ENCODE results near the gene POLR2H.

Gene POLR2H

DNA sequence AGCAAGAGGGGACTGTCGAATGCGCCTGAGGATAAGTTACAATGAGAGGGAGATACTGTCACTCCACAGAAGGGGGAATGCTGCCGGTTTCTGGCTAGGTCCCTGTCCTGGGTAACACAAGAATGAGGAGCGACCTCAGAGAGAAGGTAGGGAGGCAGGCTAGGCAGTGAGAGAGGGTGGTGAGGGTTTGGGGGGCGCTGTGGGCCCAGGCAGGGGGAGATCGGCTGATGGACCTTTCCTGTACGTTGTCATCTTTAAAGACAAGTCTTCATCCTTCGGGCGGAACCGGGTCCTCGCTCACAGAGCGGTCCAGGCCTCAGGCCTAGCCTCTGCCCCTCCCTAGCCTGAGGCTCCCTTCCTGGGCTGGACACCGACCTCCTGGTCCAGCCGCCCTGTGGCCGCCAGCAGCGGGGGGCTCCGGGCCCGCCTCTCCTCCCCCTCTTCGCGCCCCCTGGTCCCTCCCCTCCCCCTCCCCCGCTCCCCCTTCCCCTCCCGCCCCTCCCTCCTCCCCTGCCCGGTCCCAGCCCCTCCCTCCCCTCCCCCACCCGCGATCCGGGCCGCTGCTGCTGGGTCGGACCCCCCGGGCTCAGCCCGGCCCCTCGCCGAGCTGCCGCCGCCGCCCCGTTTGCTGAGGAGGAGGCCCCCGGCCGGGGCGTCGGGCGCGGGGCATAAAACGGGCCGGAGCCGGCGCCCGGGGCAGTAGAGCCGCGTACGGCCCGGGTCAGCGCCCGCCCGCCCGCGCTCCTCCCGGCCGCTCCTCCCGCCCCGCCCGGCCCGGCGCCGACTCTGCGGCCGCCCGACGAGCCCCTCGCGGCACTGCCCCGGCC, 18.1 kb downstream of the POLR2H start, which contains the start of gene CHRD:
TSS of gene CHRD (plus strand) at position 697 of the 827 bp plus-strand sequence. CDS start 265 bp downstream, outside the sequence.
- Histone ChIP-seq H3K9ac (ENCODE audit: low read depth in 1 of 2, low read length in 2 of 2) (no peak within 1 kb of the TSS), H3K27me3 (ENCODE audit: control insufficient read depth in 1 of 2, insufficient read depth in 2 of 2, low read length in 2 of 2) (peaks cover 53 to 60% of the 10 kb centered on the region in 2 donors), H3K27ac (ENCODE audit: low read depth, low read length) (no peak within 1 kb of the TSS), H3K36me3 (ENCODE audit: control insufficient read depth in 1 of 2, insufficient read depth in 2 of 2, low read length in 2 of 2) (no peaks in the 10 kb centered on the region), H3K9me3 (ENCODE audit: control insufficient read depth in 1 of 2, low read length in 2 of 2) (no peaks in the 10 kb centered on the region), H3K4me3 (ENCODE audit: low read depth in 1 of 2, low read length in 2 of 2) (peak within 1 kb of the TSS; percentile 29 to 53), H3K4me1 (ENCODE audit: control insufficient read depth in 1 of 2, insufficient read depth in 2 of 2, low read length in 2 of 2) (peaks cover 21 to 24% of the 10 kb centered on the region in 2 donors)

DNA sequence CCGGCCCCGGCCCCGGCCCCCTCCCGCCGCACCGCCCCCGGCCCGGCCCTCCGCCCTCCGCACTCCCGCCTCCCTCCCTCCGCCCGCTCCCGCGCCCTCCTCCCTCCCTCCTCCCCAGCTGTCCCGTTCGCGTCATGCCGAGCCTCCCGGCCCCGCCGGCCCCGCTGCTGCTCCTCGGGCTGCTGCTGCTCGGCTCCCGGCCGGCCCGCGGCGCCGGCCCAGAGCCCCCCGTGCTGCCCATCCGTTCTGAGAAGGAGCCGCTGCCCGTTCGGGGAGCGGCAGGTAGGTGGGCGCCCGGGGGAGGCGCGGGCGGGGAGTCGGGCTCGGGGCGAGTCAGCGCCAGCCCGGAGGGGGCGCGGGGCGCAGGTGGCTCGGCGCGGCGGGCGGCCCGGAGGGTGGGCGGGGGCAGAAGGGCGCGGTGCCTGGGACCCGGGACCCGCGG, 18.7 kb downstream of the POLR2H start:
- H3K4me3 ChIP-seq (ENCODE audit: low read depth in 1 of 2, low read length in 2 of 2) = peak overlapping the region in 1 of 2 donors; percentile 53
- H3K36me3 ChIP-seq (ENCODE audit: control insufficient read depth in 1 of 2, insufficient read depth in 2 of 2, low read length in 2 of 2) = no peaks in the 10 kb centered on the region
- H3K4me1 ChIP-seq (ENCODE audit: control insufficient read depth in 1 of 2, insufficient read depth in 2 of 2, low read length in 2 of 2) = peaks cover 21 to 24% of the 10 kb centered on the region in 2 donors
- no peak overlapping the region for H3K9ac ChIP-seq (ENCODE audit: low read depth in 1 of 2, low read length in 2 of 2)
- no peak overlapping the region for H3K27ac ChIP-seq (ENCODE audit: low read depth, low read length)
- H3K9me3 ChIP-seq (ENCODE audit: control insufficient read depth in 1 of 2, low read length in 2 of 2) = no peaks in the 10 kb centered on the region
- H3K27me3 ChIP-seq (ENCODE audit: control insufficient read depth in 1 of 2, insufficient read depth in 2 of 2, low read length in 2 of 2) = peaks cover 53 to 57% of the 10 kb centered on the region in 2 donors

DNA sequence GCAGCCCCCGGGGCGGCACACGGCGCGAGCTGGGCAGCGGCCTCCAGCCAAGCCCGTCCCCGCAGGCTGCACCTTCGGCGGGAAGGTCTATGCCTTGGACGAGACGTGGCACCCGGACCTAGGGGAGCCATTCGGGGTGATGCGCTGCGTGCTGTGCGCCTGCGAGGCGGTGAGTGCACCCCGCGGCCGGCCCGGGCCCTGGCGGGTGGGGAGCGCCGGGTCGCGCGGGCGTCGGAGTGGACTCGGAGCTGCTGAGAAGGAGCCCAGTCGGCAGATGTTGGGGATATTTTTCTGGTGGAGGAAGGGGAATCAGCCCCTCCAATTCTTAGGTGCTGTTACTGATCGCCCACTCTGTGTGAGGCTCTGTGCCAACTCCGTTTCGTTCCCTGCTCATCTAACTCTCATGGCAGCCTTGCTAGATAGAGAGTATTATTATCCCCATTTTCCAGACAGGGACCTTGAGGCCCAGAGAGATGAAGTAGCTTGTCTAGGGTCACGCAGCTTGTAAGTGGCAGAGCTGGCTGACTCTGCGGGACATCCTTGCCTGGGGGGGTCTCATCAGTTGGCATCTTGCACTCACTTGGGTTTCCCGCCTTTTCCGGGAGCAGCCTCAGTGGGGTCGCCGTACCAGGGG, 19.2 kb downstream of the POLR2H start:
- Histone ChIP-seq H3K36me3 (ENCODE audit: control insufficient read depth in 1 of 2, insufficient read depth in 2 of 2, low read length in 2 of 2) (no peaks in the 10 kb centered on the region), H3K4me3 (ENCODE audit: low read depth in 1 of 2, low read length in 2 of 2) (peak overlapping the region; percentile 29 to 53), H3K27me3 (ENCODE audit: control insufficient read depth in 1 of 2, insufficient read depth in 2 of 2, low read length in 2 of 2) (peaks cover 52 to 53% of the 10 kb centered on the region in 2 donors), H3K27ac (ENCODE audit: low read depth, low read length) (no peak overlapping the region), H3K9ac (ENCODE audit: low read depth in 1 of 2, low read length in 2 of 2) (no peak overlapping the region), H3K4me1 (ENCODE audit: control insufficient read depth in 1 of 2, insufficient read depth in 2 of 2, low read length in 2 of 2) (peaks cover 21 to 24% of the 10 kb centered on the region in 2 donors), H3K9me3 (ENCODE audit: control insufficient read depth in 1 of 2, low read length in 2 of 2) (no peaks in the 10 kb centered on the region)

DNA sequence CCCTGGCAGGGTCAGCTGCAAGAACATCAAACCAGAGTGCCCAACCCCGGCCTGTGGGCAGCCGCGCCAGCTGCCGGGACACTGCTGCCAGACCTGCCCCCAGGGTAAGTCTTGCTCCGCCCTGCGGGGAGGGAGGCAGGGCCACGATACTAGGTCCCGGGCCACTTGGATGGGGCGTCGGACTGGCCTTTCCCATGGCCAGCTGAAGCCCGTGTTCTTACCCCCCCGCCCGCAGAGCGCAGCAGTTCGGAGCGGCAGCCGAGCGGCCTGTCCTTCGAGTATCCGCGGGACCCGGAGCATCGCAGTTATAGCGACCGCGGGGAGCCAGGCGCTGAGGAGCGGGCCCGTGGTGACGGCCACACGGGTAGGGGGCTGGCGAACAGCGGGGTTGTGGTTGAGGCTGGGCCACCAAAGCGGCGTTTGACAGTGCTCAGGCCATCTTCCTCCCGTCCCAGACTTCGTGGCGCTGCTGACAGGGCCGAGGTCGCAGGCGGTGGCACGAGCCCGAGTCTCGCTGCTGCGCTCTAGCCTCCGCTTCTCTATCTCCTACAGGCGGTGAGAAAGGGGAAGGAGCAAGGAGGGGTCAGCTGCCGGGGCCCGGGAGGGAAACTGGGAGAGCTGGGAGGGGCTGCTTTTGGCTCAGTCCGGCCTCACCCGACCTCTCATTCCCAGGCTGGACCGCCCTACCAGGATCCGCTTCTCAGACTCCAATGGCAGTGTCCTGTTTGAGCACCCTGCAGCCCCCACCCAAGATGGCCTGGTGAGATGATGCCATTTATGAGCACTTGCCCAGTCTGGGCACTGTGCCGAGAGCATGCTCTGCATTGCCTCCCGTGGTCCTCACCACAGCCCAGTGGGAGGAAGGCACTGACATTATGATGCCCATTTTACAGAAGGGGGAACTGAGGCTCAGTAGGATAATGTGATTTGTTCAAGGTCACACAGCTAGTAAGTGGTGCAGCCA, 20.0 kb downstream of the POLR2H start:
- H3K4me3 ChIP-seq (ENCODE audit: low read depth in 1 of 2, low read length in 2 of 2) = peak overlapping the region; percentile 29 to 53
- no peaks in the 10 kb centered on the region for H3K9me3 ChIP-seq (ENCODE audit: control insufficient read depth in 1 of 2, low read length in 2 of 2)
- peaks cover 21 to 24% of the 10 kb centered on the region in 2 donors for H3K4me1 ChIP-seq (ENCODE audit: control insufficient read depth in 1 of 2, insufficient read depth in 2 of 2, low read length in 2 of 2)
- H3K9ac ChIP-seq (ENCODE audit: low read depth in 1 of 2, low read length in 2 of 2) = no peak overlapping the region
- no peak overlapping the region for H3K27ac ChIP-seq (ENCODE audit: low read depth, low read length)
- H3K36me3 ChIP-seq (ENCODE audit: control insufficient read depth in 1 of 2, insufficient read depth in 2 of 2, low read length in 2 of 2) = no peaks in the 10 kb centered on the region
- peaks cover 46 to 48% of the 10 kb centered on the region in 2 donors for H3K27me3 ChIP-seq (ENCODE audit: control insufficient read depth in 1 of 2, insufficient read depth in 2 of 2, low read length in 2 of 2)

DNA sequence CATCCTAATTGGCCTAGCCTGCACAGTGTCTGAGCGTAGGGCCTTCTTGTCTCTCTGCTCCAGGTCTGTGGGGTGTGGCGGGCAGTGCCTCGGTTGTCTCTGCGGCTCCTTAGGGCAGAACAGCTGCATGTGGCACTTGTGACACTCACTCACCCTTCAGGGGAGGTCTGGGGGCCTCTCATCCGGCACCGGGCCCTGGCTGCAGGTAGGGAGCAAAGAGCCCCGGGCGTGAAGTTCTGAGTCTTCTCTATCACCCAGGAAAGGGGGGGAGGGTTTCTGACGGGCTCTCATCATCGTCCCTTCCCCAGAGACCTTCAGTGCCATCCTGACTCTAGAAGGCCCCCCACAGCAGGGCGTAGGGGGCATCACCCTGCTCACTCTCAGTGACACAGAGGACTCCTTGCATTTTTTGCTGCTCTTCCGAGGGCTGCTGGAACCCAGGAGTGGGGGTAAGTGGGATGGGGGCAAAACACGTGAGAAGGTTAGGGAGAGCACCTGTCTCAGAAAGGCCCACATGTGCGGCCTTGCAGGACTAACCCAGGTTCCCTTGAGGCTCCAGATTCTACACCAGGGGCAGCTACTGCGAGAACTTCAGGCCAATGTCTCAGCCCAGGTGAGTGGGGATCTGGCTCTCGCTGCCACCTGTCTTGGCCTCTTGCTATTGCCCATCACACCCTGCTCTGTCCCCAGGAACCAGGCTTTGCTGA, 21.0 kb downstream of the POLR2H start:
- H3K4me1 ChIP-seq (ENCODE audit: control insufficient read depth in 1 of 2, insufficient read depth in 2 of 2, low read length in 2 of 2) = peaks cover 18 to 24% of the 10 kb centered on the region in 2 donors
- H3K9ac ChIP-seq (ENCODE audit: low read depth in 1 of 2, low read length in 2 of 2) = no peak overlapping the region
- no peaks in the 10 kb centered on the region for H3K36me3 ChIP-seq (ENCODE audit: control insufficient read depth in 1 of 2, insufficient read depth in 2 of 2, low read length in 2 of 2)
- H3K27ac ChIP-seq (ENCODE audit: low read depth, low read length) = no peak overlapping the region
- no peak overlapping the region for H3K4me3 ChIP-seq (ENCODE audit: low read depth in 1 of 2, low read length in 2 of 2)
- H3K27me3 ChIP-seq (ENCODE audit: control insufficient read depth in 1 of 2, insufficient read depth in 2 of 2, low read length in 2 of 2) = peaks cover 41 to 43% of the 10 kb centered on the region in 2 donors
- H3K9me3 ChIP-seq (ENCODE audit: control insufficient read depth in 1 of 2, low read length in 2 of 2) = no peaks in the 10 kb centered on the region

DNA sequence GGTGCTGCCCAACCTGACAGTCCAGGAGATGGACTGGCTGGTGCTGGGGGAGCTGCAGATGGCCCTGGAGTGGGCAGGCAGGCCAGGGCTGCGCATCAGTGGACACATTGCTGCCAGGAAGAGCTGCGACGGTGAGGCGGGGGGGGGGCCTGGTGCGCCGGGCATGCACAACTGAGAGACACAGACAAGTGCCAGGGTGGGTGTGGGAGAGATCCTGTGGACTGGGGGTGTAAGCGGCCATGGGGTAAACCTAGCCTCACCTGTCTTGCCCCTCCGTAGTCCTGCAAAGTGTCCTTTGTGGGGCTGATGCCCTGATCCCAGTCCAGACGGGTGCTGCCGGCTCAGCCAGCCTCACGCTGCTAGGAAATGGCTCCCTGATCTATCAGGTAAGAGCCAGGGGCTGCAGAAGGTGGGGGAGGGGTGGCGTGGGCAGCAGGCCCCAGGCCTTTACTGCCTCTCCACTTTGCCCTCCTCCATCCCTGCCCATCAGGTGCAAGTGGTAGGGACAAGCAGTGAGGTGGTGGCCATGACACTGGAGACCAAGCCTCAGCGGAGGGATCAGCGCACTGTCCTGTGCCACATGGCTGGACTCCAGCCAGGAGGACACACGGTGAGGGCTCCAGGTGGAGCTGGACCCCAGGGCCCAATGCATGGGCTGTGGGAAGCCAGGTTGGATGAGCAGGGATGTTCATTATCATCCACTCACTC, 21.7 kb downstream of the POLR2H start:
- H3K4me1 ChIP-seq (ENCODE audit: control insufficient read depth in 1 of 2, insufficient read depth in 2 of 2, low read length in 2 of 2) = peaks cover 11 to 19% of the 10 kb centered on the region in 2 donors
- H3K36me3 ChIP-seq (ENCODE audit: control insufficient read depth in 1 of 2, insufficient read depth in 2 of 2, low read length in 2 of 2) = no peaks in the 10 kb centered on the region
- H3K4me3 ChIP-seq (ENCODE audit: low read depth in 1 of 2, low read length in 2 of 2) = no peak overlapping the region
- no peak overlapping the region for H3K9ac ChIP-seq (ENCODE audit: low read depth in 1 of 2, low read length in 2 of 2)
- no peak overlapping the region for H3K27ac ChIP-seq (ENCODE audit: low read depth, low read length)
- no peaks in the 10 kb centered on the region for H3K9me3 ChIP-seq (ENCODE audit: control insufficient read depth in 1 of 2, low read length in 2 of 2)
- peaks cover 38 to 39% of the 10 kb centered on the region in 2 donors for H3K27me3 ChIP-seq (ENCODE audit: control insufficient read depth in 1 of 2, insufficient read depth in 2 of 2, low read length in 2 of 2)

DNA sequence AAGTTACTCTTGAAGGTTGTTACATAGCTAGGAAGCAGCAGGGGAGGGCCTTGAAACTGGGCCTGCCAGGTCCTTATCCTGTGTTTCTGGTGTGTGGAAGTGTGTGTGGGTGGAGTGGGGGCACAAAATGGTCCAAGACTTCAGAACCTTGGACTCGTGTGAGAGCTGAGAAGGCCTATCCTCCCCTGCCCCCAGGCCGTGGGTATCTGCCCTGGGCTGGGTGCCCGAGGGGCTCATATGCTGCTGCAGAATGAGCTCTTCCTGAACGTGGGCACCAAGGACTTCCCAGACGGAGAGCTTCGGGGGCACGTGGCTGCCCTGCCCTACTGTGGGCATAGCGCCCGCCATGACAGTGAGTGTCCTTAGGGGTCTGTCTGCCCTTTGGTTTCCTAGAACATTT, 22.8 kb downstream of the POLR2H start:
- Histone ChIP-seq H3K27ac (ENCODE audit: low read depth, low read length) (no peak overlapping the region), H3K4me1 (ENCODE audit: control insufficient read depth in 1 of 2, insufficient read depth in 2 of 2, low read length in 2 of 2) (peaks cover 11 to 13% of the 10 kb centered on the region in 2 donors), H3K4me3 (ENCODE audit: low read depth in 1 of 2, low read length in 2 of 2) (no peak overlapping the region), H3K9me3 (ENCODE audit: control insufficient read depth in 1 of 2, low read length in 2 of 2) (no peaks in the 10 kb centered on the region), H3K9ac (ENCODE audit: low read depth in 1 of 2, low read length in 2 of 2) (no peak overlapping the region), H3K36me3 (ENCODE audit: control insufficient read depth in 1 of 2, insufficient read depth in 2 of 2, low read length in 2 of 2) (no peaks in the 10 kb centered on the region), H3K27me3 (ENCODE audit: control insufficient read depth in 1 of 2, insufficient read depth in 2 of 2, low read length in 2 of 2) (peaks cover 27 to 30% of the 10 kb centered on the region in 2 donors)

DNA sequence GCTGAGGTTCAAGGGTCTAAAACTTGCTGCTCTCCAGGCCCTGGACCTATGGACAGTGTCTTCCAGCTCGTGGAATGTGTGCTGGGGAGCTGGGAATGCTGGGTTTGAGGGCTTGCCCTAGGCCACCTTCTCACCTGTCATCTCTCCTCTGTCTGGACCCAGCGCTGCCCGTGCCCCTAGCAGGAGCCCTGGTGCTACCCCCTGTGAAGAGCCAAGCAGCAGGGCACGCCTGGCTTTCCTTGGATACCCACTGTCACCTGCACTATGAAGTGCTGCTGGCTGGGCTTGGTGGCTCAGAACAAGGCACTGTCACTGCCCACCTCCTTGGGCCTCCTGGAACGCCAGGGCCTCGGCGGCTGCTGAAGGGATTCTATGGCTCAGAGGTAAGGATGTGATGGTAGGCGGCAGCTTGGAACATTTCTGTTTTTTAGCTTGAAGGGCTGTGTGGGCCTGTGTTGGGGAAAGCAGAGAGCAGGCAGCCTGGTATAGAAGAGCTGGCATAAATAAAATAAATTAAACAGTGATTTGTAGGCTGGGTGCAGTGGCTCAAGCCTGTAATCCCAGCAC, 23.4 kb downstream of the POLR2H start:
- H3K27me3 ChIP-seq (ENCODE audit: control insufficient read depth in 1 of 2, insufficient read depth in 2 of 2, low read length in 2 of 2) = peaks cover 25 to 30% of the 10 kb centered on the region in 2 donors
- no peak overlapping the region for H3K9ac ChIP-seq (ENCODE audit: low read depth in 1 of 2, low read length in 2 of 2)
- H3K4me3 ChIP-seq (ENCODE audit: low read depth in 1 of 2, low read length in 2 of 2) = no peak overlapping the region
- H3K27ac ChIP-seq (ENCODE audit: low read depth, low read length) = no peak overlapping the region
- no peaks in the 10 kb centered on the region for H3K36me3 ChIP-seq (ENCODE audit: control insufficient read depth in 1 of 2, insufficient read depth in 2 of 2, low read length in 2 of 2)
- H3K4me1 ChIP-seq (ENCODE audit: control insufficient read depth in 1 of 2, insufficient read depth in 2 of 2, low read length in 2 of 2) = peaks cover 11 to 13% of the 10 kb centered on the region in 2 donors
- H3K9me3 ChIP-seq (ENCODE audit: control insufficient read depth in 1 of 2, low read length in 2 of 2) = no peaks in the 10 kb centered on the region

All from duodenal mucosa (tissue), 2 donors.